Measurements from ENCODE around the gene GALNS. TPM values are rescaled to one million over a fixed set of nuclear protein-coding genes. Genes with fewer than 3 reads are reported as not detected.

GALNS gene
- total and polyA plus RNA-seq, 2 of the 4 experiments (the other 2 are of a cell fraction) = 7.2 to 32.5 TPM

DNA sequence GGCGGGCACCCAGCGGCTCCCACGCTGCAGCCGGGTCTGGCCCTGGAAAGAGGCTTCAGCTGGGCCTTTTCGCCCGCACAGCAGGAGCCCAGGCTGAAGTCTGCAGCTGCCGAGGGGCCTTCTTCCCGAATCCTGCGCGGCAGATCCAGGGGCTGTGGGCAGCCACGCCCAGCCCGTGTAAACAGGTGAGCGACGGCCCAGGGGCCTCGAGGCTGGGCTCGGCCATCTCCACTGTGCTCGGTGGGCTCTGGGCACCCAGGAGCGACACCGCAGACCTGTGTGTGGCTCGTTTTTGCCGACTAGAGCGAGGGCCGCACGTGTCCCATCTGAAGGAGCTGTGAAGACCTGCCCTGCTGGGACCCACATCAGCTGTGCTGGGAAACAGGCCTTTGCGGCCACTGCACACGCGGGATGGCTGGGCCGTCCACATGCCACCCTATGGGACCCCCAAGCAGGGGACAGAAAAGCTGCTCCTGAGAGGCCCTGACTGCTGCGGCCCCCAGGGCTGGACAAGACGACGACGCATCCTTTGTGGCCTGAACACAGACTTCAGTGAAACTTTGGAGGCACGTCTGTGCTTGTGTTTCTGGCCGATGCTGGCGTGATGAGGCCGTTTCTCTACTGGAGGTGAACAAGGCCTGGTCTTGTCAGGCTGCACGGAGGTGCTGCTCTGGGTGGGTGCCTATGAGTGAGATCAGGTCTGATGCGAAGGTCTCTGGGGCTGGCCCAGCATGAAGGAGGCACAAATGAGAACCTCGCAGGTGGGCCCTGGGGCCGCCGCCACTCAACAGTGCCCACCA is 39.8 kb downstream of the GALNS start (continued):
- TF ChIP-seq MAZ (IDR thresholded peaks at IDR 0.05; ENCODE audit: borderline replicate concordance, low read depth, low read length) = no peak

DNA sequence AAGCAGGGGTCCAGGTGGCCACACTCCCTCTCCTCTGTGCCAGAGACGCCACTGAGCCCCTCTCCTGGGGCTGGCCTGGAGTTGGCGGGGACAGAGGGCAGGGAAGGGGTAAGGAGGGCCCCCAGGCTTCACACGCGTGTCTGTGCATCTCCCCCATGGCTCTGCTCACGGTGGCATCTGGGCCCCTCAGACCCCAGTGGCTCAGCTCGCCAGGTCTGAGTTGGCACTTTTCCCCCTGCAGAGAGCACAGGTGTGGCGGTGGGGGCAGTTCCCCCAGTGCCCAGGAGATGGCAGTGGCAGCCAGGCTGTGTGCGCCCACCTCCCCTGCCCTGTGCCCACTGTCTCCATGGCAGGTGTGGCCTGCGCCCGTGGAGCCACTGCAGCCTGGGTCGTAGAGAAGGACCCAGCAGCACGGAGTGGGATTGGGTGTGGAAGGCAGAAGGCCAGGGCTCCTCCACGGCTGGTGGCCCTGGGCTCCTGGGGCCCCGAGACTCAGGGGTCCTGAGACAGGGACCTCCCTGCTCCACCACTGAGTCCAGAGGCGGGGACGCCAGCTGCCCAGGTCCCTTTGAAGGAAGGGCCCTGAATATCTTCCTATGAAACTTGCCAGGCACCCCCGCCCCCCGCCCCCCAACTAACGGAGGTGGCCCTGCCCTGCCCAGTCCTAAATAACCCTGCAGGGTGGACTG is 40.7 kb downstream of the GALNS start:
- H3K9ac ChIP-seq (ENCODE audit: low read depth, low read length) = no peak overlapping the region
- 82% methylated on average over 9 of the region's 19 CpGs; no CpG with 5 or more reads in 1 of the 2 experiments for WGBS, 2 experiments (ENCODE audit: extremely low coverage in 2 of 2, insufficient read length in 1 of 2)
- peaks cover 2% of the 10 kb centered on the region for H4K20me1 ChIP-seq (ENCODE audit: insufficient read depth, low read length)
- no peak overlapping the region for H3K4me2 ChIP-seq (ENCODE audit: low read depth, low read length)
- no peak overlapping the region for H3K27ac ChIP-seq (ENCODE audit: insufficient read depth, low read length)
- no peak overlapping the region for H2BK120ac ChIP-seq (ENCODE audit: low read depth, low read length)
- no TSS peak for BruUV-seq (replicated peaks)
- no peak overlapping the region for H3K4ac ChIP-seq (ENCODE audit: low read depth, low read length)
- no peak overlapping the region for H3K23ac ChIP-seq (ENCODE audit: low read depth, low read length)
- no peak overlapping the region for H2BK5ac ChIP-seq (ENCODE audit: low read depth, low read length, poor library complexity, severe bottlenecking)
- no peak overlapping the region for H2AK9ac ChIP-seq (replicated peaks; ENCODE audit: low read depth, low read length, poor library complexity)
- no peak overlapping the region for H3K18ac ChIP-seq (ENCODE audit: low read depth, low read length)
- peaks cover 5% of the 10 kb centered on the region for H3K9me1 ChIP-seq (ENCODE audit: insufficient read depth, low read length)
- peaks cover 2% of the 10 kb centered on the region; the same call in 1 of the 2 replicates for H3K36me3 ChIP-seq (ENCODE audit: control insufficient read depth, insufficient read depth, low read length)
- H3K4me1 ChIP-seq (ENCODE audit: control insufficient read depth, insufficient read depth, low read length) = peaks cover 14% of the 10 kb centered on the region
- ATAC-seq (ENCODE audit: low read depth) = no peak
- H3K27me3 ChIP-seq (ENCODE audit: control insufficient read depth, insufficient read depth, low read length) = no peaks in the 10 kb centered on the region
- H3K4me3 ChIP-seq (ENCODE audit: insufficient read depth, low read depth, low read length) = no peak overlapping the region
- H4K5ac ChIP-seq (ENCODE audit: low read depth, low read length) = no peak overlapping the region
- no peak overlapping the region for H4K8ac ChIP-seq (ENCODE audit: low read depth in 2 of 2, low read length in 2 of 2)
- peaks cover 0 to 6% of the 10 kb centered on the region in 2 experiments; a peak in 2 of 4 replicates for H3K79me1 ChIP-seq (ENCODE audit: low read depth in 1 of 2, low read length in 2 of 2)
- dilution Hi-C loops (cut with HindIII; ENCODE audit: low sequenced_read_pairs, unreplicated experiment) = no loop called here
- in situ Hi-C loops (cut with MboI; ENCODE audit: low sequenced_read_pairs) = no loop called here
- no peak overlapping the region for H2AFZ ChIP-seq (replicated peaks; ENCODE audit: low read length, poor library complexity)
- H3K56ac ChIP-seq (ENCODE audit: extremely low read depth, insufficient read depth, low read length) = no peak overlapping the region
- ChIA-PET POLR2A (ENCODE audit: unreplicated experiment) (no interaction called here), CTCF (interaction anchor here (1.7 kb wide), 1 partner anchor 42 kb away, joined by 4 read pairs; no protein-coding TSS in a partner anchor)
- no peaks in the 10 kb centered on the region for H3K9me3 ChIP-seq (ENCODE audit: control insufficient read depth, insufficient read depth, low read length)
- intact Hi-C loops (cut with micrococcal nuclease) = loop anchor here (1.0 kb wide), 1 partner anchor 41 kb away; the partner anchor contains the start of gene TRAPPC2L
- no peak for DNase-seq
- no peak overlapping the region for H2BK20ac ChIP-seq (ENCODE audit: low read depth, low read length)
- H2AK5ac ChIP-seq (ENCODE audit: low read depth, low read length) = no peak overlapping the region
- no peak overlapping the region for H4K91ac ChIP-seq (ENCODE audit: insufficient read depth, low read depth, low read length)
- no peak overlapping the region for H2BK15ac ChIP-seq (ENCODE audit: low read depth, low read length)
- TF ChIP-seq, protein P1, sequence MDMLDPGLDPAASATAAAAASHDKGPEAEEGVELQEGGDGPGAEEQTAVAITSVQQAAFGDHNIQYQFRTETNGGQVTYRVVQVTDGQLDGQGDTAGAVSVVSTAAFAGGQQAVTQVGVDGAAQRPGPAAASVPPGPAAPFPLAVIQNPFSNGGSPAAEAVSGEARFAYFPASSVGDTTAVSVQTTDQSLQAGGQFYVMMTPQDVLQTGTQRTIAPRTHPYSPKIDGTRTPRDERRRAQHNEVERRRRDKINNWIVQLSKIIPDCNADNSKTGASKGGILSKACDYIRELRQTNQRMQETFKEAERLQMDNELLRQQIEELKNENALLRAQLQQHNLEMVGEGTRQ (IDR thresholded peaks at IDR 0.05; ENCODE audit: low read depth, low read length) = no peak
- no peak for TF ChIP-seq RFX5 (IDR thresholded peaks at IDR 0.05; ENCODE audit: low read depth, low read length)
- TF ChIP-seq MAFK (IDR thresholded peaks at IDR 0.05; ENCODE audit: low read depth, low read length) = no peak
- TF ChIP-seq, protein P2, sequence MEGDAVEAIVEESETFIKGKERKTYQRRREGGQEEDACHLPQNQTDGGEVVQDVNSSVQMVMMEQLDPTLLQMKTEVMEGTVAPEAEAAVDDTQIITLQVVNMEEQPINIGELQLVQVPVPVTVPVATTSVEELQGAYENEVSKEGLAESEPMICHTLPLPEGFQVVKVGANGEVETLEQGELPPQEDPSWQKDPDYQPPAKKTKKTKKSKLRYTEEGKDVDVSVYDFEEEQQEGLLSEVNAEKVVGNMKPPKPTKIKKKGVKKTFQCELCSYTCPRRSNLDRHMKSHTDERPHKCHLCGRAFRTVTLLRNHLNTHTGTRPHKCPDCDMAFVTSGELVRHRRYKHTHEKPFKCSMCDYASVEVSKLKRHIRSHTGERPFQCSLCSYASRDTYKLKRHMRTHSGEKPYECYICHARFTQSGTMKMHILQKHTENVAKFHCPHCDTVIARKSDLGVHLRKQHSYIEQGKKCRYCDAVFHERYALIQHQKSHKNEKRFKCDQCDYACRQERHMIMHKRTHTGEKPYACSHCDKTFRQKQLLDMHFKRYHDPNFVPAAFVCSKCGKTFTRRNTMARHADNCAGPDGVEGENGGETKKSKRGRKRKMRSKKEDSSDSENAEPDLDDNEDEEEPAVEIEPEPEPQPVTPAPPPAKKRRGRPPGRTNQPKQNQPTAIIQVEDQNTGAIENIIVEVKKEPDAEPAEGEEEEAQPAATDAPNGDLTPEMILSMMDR (conservative IDR thresholded peaks at IDR 0.05; ENCODE audit: low read depth, low read length) = peak; percentile 53
- TF ChIP-seq RAD21 (IDR thresholded peaks at IDR 0.05; ENCODE audit: low read length) = peak; percentile 69
- no peak for TF ChIP-seq POLR2A (IDR thresholded peaks at IDR 0.05; ENCODE audit: low read depth, low read length)
- no peak for TF ChIP-seq BHLHE40 (IDR thresholded peaks at IDR 0.05; ENCODE audit: low read depth, low read length)
- H3K14ac ChIP-seq (replicated peaks; ENCODE audit: low read depth, low read length) = no peak overlapping the region

All from IMR-90 (cell line).